GM12873 (cell line): ENCODE data around the gene FBXO41.

Experiments
- CTCF ChIP-seq: IDR thresholded peaks from 2 replicates; pipeline ENCODE4 v1.5.1; 2012; ENCODE audit warnings: low read depth, mild to moderate bottlenecking, moderate library complexity, low read length, control low read depth; ENCODE audit not compliant: insufficient read depth; ENCODE audit errors: missing control alignments

FBXO41 gene

GRCh38 chr2:73307720-73308119 is 23.4 kb upstream of the FBXO41 start:
- TF ChIP-seq CTCF, result no peak

- TF ChIP-seq CTCF, result no peak
Observed at GRCh38 chr2:73301636-73302035, 17.4 kb upstream of the FBXO41 start.

- no peak for TF ChIP-seq CTCF
Observed at GRCh38 chr2:73300926-73301325, 16.6 kb upstream of the FBXO41 start.

- no peak for TF ChIP-seq CTCF
Observed at GRCh38 chr2:73297586-73297985, 13.3 kb upstream of the FBXO41 start.

- TF ChIP-seq CTCF, result no peak
Observed at GRCh38 chr2:73297151-73297559, 12.9 kb upstream of the FBXO41 start.

- TF ChIP-seq CTCF, result no peak
Observed at GRCh38 chr2:73295751-73296400, 11.6 kb upstream of the FBXO41 start.

GRCh38 chr2:73294239-73294638 is 10.0 kb upstream of the FBXO41 start:
- TF ChIP-seq CTCF, result no peak
